CD4-positive, alpha-beta T cell (primary cell): ENCODE results near the gene DIABLO. TPM values are rescaled to one million over a fixed set of nuclear protein-coding genes. Genes with fewer than 3 reads are reported as not detected.

Experiments used
- ATAC-seq: fragments of 200-7000 bp; cut with Tn5 transposase; one replicate; pipeline ENCODE4 v1.10.0; 2022; ENCODE audit warnings: mild to moderate bottlenecking; ENCODE audit not compliant: poor library complexity
- CTCF ChIA-PET: fragments of 350-600 bp; sonication (Branson Sonifier 250); formaldehyde crosslinking; loops from one replicate; lab custom pipeline; 2021; ENCODE audit warnings: antibody characterized with exemption, inconsistent platforms; lab: Charles Lee
- POLR2A ChIA-PET: fragments of 350-600 bp; sonication (Branson Sonifier 250); formaldehyde crosslinking; loops from one replicate; lab custom pipeline; 2021; ENCODE audit warnings: antibody characterized with exemption, inconsistent platforms; lab: Charles Lee
- DNase-seq, 14 experiments: peaks; one replicate each; pipeline ENCODE4 v3.0.0-alpha.2; 2013 to 2020; ENCODE audit warnings: mixed read lengths in 2 of 14
- H3K27ac ChIP-seq, 2 donors: one replicate each; pipeline versions ENCODE4 v1.5.1 to v1.7.0; 2013; ENCODE audit warnings: low read length in 2 of 2, low read depth in 1 of 2, mild to moderate bottlenecking in 1 of 2
- H3K27me3 ChIP-seq, 2 experiments: 1 replicate in 1 of 2; 2 replicates in 1 of 2; pipeline versions ENCODE4 v1.6.1 to v1.7.0; 2013; ENCODE audit warnings: low read length in 2 of 2, control low read depth in 1 of 2, mild to moderate bottlenecking in 1 of 2, moderate library complexity in 1 of 2; ENCODE audit not compliant: insufficient read depth in 2 of 2, control insufficient read depth in 1 of 2
- H3K36me3 ChIP-seq: one replicate; pipeline ENCODE4 v1.6.1; 2013; ENCODE audit warnings: low read length, control low read depth; ENCODE audit not compliant: insufficient read depth
- H3K4me1 ChIP-seq: one replicate; pipeline ENCODE4 v1.6.1; 2013; ENCODE audit warnings: low read length, control low read depth; ENCODE audit not compliant: insufficient read depth
- H3K4me3 ChIP-seq: one replicate; pipeline ENCODE4 v1.5.1; 2013; ENCODE audit warnings: mild to moderate bottlenecking, low read length, moderate library complexity
- H3K9me3 ChIP-seq, 2 experiments: 1 replicate in 1 of 2; 2 replicates in 1 of 2; pipeline versions ENCODE4 v1.6.1 to v1.7.0; 2013; ENCODE audit warnings: low read length in 2 of 2, mild to moderate bottlenecking in 2 of 2, control low read depth in 1 of 2, moderate library complexity in 1 of 2; ENCODE audit not compliant: control insufficient read depth in 1 of 2, insufficient read depth in 1 of 2
- H3K27ac Mint-ChIP-seq: one replicate; pipeline ENCODE4 v1.8.0; 2020; ENCODE audit warnings: mixed read lengths
- H3K27me3 Mint-ChIP-seq: one replicate; pipeline ENCODE4 v1.8.0; 2021; ENCODE audit warnings: mixed read lengths
- H3K36me3 Mint-ChIP-seq: one replicate; pipeline ENCODE4 v1.8.0; 2021; ENCODE audit warnings: low read depth, mixed read lengths
- H3K4me1 Mint-ChIP-seq: one replicate; pipeline ENCODE4 v1.8.0; 2021; ENCODE audit warnings: low read depth, mixed read lengths
- H3K4me3 Mint-ChIP-seq: one replicate; pipeline ENCODE4 v1.8.0; 2020; ENCODE audit warnings: mild to moderate bottlenecking, mixed read lengths
- H3K9me3 Mint-ChIP-seq: one replicate; pipeline ENCODE4 v1.8.0; 2020; ENCODE audit warnings: mixed read lengths
- CTCF ChIP-seq: fragments of 200-600 bp; IDR thresholded peaks from one replicate; pipeline ENCODE4 v1.8.0; 2022; ENCODE audit warnings: antibody characterized with exemption, mild to moderate bottlenecking
- intact Hi-C, 2 experiments: fragments of 100-400 bp; cut with DNase I in 1 of 2; cut with micrococcal nuclease in 1 of 2; formaldehyde crosslinking; loops; one replicate each; pipeline versions ENCODE4 v1.15.1 to v1.9.0; 2023 to 2025; cut with DNase I, micrococcal nuclease
- total RNA-seq, 174 experiments: library from RNA in 2 of 174; stranded (reverse) in 2 of 174; gene quantifications; one replicate each; pipeline ENCODE4 v1.2.3 and lab custom pipeline; 2021 to 2026

Gene DIABLO
- total RNA-seq, 2 experiments from 2014 or later = 90.3 to 91.3 TPM

- ChIA-PET CTCF (no interaction called here), POLR2A (interaction anchor here (1.2 kb wide), 1 partner anchor 9 kb away, joined by 3 read pairs; no protein-coding TSS in a partner anchor)
- Histone ChIP-seq H3K27ac (no peak overlapping the region), H3K36me3 (peaks cover 90% of the 10 kb centered on the region), H3K4me1 (no peaks in the 10 kb centered on the region), H3K4me3 (no peak overlapping the region), H3K27me3 (no peaks in the 10 kb centered on the region), H3K9me3 (no peaks in the 10 kb centered on the region)
- intact Hi-C loops = loop anchor here in 1 of 2 experiments (10.0 kb wide), 1 partner anchor 1739 kb away; the partner anchor contains the start of genes CCDC92 and ZNF664
- Mint-ChIP-seq H3K4me3 (no peak overlapping the region), H3K9me3 (no peaks in the 10 kb centered on the region), H3K27me3 (no peaks in the 10 kb centered on the region), H3K36me3 (peaks cover 81% of the 10 kb centered on the region), H3K27ac (no peak overlapping the region), H3K4me1 (peaks cover 5% of the 10 kb centered on the region)
- no peak for DNase-seq
- TF ChIP-seq CTCF = no peak
- no peak for ATAC-seq
Measured at GRCh38 chr12:122235741-122236140, 9.9 kb upstream of the DIABLO start.

- intact Hi-C loops = loop anchor here in 1 of 2 experiments (10.0 kb wide), 1 partner anchor 1742 kb away; the partner anchor contains the start of genes CCDC92 and ZNF664
- Histone ChIP-seq H3K4me3 (no peak overlapping the region), H3K4me1 (no peaks in the 10 kb centered on the region), H3K9me3 (no peaks in the 10 kb centered on the region), H3K27me3 (no peaks in the 10 kb centered on the region), H3K36me3 (peaks cover 76% of the 10 kb centered on the region), H3K27ac (no peak overlapping the region)
- ATAC-seq = no peak
- Mint-ChIP-seq H3K9me3 (no peaks in the 10 kb centered on the region), H3K4me3 (no peak overlapping the region), H3K27ac (no peak overlapping the region), H3K36me3 (peaks cover 72% of the 10 kb centered on the region), H3K4me1 (peaks cover 5% of the 10 kb centered on the region), H3K27me3 (no peaks in the 10 kb centered on the region)
- DNase-seq = no peak
- TF ChIP-seq CTCF = no peak
- ChIA-PET CTCF (interaction anchor here (1.4 kb wide), 1 partner anchor 11 kb away, joined by 4 read pairs; no protein-coding TSS in a partner anchor), POLR2A (no interaction called here)
Measured at GRCh38 chr12:122232691-122233090, 6.8 kb upstream of the DIABLO start.

- Mint-ChIP-seq H3K9me3 (no peaks in the 10 kb centered on the region), H3K36me3 (peaks cover 66% of the 10 kb centered on the region), H3K4me3 (no peak overlapping the region), H3K27ac (no peak overlapping the region), H3K27me3 (no peaks in the 10 kb centered on the region), H3K4me1 (peaks cover 18% of the 10 kb centered on the region)
- intact Hi-C loops = loop anchor here in 1 of 2 experiments (10.0 kb wide), 1 partner anchor 1744 kb away; the partner anchor contains the start of genes CCDC92 and ZNF664
- ChIA-PET POLR2A (interaction anchor here (7.6 kb wide), 1 partner anchor 14 kb away, joined by 123 read pairs; no protein-coding TSS in a partner anchor), CTCF (no interaction called here)
- Histone ChIP-seq H3K27ac (no peak overlapping the region), H3K4me3 (no peak overlapping the region), H3K36me3 (peaks cover 60% of the 10 kb centered on the region), H3K4me1 (peaks cover 13% of the 10 kb centered on the region), H3K27me3 (no peaks in the 10 kb centered on the region), H3K9me3 (no peaks in the 10 kb centered on the region)
- no peak for DNase-seq
- no peak for TF ChIP-seq CTCF
- ATAC-seq = no peak
Measured at GRCh38 chr12:122230798-122231197, 4.9 kb upstream of the DIABLO start.
